NCI-H2081 treated with DMSO at 0.1 percent for 48 hours (cell line): ENCODE data around the gene MMP14.
"Not testable (repeated sequence)": the region's sequence is repeated elsewhere in the genome, so short reads cannot be mapped to it uniquely, and the experiment has no call there.

Source experiments
- DNase-seq: peaks from one replicate; lab custom pipeline; 2025; lab: John Stamatoyannopoulos, UW

The MMP14 gene

DNA sequence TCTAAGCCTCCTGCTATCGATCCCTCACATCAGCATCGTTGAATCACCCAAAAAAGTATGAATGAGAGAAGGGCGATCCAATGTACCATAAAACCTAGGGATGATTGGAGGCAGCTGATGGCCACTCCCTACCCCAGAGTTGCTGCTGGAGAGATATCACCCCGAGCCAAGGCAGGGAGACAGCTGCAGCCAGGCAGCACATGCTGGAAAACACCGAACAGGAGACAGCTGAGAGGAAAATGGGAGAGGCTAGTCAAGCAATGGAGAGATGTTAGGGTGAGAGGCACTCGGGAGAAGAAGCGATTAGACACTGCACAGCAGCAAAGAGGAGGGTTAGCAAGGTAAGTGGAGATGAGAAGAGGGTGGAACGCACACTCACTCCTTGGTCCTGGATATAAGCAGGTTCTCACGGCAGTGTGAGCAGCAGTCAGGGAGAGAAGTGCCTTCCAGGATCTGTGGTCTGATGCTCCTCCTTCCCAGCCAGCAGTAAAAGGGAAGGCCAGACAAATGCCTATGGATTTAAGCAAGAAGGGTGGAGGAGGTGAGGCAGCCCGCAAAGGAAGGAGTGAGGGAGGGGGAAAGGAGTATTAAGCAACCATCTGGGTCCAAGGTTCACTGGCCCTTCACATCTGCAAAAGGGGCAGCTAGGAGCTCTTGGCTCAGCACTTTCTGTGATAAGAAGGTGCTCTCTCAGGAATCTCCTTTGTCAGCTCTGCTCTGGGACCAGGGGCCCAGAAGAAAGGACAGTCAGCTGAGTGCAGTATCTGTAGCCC is 21.3 kb upstream of the MMP14 start, which contains the start of gene SLC7A7:
Gene SLC7A7, minus strand, starts transcription at position 495 of the 773 bp plus-strand sequence. CDS start 2,037 bp downstream, outside the sequence.
- no peak for DNase-seq

- DNase-seq, result no peak
Measured at GRCh38 chr14:22819151-22819988, 17.0 kb upstream of the MMP14 start.

DNA sequence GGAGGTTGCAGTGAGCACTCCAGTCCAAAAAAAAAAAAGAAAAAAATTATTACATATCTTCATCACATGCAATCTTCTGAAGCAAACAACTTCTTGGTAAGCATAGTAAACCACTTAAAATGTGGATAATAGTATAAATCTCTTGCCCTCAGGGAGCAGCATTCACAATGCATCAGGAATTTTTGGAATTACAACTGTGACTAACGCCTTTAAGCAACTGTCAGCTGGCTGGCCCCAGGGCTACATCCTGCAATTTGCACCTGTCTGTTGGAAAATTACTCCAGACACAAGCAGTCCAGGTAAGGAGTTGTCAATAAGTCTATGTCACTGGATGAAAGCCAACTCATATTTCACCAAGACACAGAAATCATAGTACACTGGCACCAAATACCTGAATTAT is 15.7 kb upstream of the MMP14 start:
- no peak for DNase-seq

- no peak for DNase-seq
Measured at GRCh38 chr14:22821193-22822015, 15.0 kb upstream of the MMP14 start.

DNA sequence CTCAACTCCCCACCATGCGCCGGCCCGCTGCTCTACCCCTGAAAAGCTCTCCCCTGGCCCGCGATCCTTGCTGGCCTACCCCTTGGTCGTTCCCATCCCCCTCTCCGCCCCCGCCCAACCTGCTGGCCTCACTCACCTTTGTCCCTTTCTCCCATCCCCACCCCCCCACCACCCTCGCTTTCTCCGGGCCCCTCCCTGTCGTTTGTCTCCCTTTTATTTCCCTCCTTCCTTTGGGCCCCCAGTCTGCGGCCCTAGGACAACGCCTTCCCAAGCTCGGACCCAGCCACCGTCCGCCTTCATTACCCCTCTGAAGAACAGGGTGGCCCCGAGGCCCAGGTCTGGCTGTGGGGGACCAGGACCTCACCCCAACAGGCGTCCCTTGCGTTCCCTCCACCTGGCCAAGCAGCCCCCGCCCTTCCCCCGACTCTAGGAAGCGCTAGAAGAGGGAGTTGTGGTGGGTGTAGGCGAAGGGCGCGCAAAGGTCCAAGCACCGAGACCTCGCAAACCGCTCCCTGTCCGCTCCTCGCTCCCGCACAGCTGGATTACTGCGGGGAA is 14.3 kb upstream of the MMP14 start:
- no peak for DNase-seq

- no peak for DNase-seq
Measured at GRCh38 chr14:22822571-22823098, 13.8 kb upstream of the MMP14 start.

GRCh38 chr14:22824711-22825359 is 11.6 kb upstream of the MMP14 start:
- DNase-seq, result no peak

DNA sequence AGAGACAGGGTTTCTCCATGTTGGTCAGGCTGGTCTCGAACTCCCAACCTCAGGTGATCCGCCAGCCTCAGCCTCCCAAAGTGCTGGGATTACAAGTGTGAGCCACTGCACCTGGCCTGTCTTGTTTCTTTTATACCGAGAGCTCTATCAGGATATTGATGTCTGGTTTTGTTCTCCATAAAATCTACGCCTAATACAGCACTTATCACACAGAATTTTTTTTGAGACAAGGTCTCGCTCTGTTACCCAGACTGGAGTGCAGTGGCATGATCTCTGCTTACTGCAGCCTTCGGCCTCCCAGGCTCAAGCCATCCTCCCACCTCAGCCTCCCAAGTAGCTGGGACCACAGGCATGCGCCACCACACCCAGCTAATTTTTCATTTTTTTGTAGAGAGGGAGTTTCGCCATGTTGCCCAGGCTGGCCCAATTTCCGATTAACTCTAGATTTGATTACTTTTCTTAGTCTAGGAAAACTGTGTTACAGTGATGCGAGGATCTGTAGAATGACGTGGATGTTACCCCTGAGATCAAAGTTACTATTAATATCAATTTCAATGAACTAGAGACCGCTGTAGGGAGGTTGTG is 7.2 kb upstream of the MMP14 start:
- not testable (repeated sequence) for DNase-seq

GRCh38 chr14:22829661-22830442 is 6.5 kb upstream of the MMP14 start, which contains the start of gene MRPL52:
TSS of gene MRPL52 (plus strand) at chr14:22829887. CDS start at chr14:22829913, 26 bp downstream.
- DNase-seq, result peak; percentile 55

- DNase-seq, result no peak
Measured at GRCh38 chr14:22830443-22831010, 5.9 kb upstream of the MMP14 start.

GRCh38 chr14:22835505-22835904 is 880 bp upstream of the MMP14 start:
- no peak for DNase-seq

DNA sequence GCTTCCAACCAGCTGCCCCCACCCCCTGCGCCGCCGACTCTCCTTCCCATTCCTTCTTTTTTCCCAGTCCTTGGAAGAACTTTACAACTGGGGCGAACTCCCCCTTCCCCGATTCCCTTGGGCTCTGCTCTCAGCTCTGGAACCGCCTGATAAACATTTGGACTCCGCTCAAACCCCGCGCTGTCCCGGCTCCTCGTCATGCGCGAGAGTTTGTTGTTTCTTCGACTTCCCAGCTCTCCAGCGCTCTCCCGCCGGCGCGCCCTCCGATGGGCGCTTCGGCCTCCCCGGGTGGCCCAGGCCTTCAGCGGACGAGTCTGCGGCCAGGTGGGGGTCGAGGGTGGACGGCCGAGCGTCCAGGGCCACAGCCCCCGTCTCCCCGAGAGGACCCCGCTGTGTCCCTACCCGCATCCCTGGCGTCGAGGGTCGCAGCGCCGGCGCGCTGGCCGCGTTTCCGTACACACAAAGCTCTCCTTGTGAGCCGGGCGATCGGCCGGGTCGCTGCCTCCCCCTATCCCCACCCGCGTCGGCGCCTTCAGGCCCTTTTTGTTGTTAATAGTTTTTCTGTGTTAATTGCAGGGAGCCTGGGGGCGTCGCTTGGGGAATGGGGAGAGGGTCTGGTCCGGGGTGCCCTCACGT is 847 bp downstream of the MMP14 start:
- DNase-seq, result no peak

DNA sequence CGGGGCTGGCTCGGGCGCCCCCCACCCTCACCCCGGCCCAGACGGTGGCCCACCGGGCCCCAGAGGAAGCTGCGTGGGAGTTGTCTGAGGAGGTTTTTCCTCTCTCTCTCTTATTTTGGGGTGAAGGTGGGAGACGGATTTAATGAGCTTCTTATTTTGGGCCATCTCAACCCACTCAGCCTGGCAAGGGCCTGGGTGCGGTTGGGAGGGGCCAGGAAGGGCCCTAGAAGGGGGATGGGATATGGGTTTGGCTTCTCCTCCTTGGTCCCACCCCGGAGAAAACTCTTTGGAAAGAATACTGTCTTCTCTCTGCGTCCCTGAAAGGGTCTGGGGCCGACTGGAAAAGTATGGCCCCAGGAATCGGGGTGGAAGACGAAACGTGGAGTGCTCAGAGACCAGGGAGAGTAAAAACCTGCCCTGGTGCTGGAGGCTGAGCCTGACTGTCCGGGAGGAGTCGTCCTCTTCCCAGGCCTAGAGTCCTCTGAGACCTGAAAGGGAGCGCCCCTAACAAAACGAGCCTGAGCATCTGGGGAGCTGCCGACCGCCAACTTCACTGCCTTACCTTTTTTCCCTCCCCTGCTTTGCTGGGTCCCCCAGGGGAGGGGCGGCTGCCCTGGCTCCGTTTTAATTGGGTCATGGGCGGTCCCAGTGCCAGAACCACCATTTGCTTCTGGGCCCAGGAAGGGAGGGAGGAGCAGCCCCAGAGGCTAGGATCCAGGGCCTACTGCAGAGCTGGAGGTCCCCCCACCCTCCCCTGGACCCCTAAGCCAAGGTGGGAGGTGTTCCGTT is 1.6 kb downstream of the MMP14 start:
- DNase-seq, result no peak

DNA sequence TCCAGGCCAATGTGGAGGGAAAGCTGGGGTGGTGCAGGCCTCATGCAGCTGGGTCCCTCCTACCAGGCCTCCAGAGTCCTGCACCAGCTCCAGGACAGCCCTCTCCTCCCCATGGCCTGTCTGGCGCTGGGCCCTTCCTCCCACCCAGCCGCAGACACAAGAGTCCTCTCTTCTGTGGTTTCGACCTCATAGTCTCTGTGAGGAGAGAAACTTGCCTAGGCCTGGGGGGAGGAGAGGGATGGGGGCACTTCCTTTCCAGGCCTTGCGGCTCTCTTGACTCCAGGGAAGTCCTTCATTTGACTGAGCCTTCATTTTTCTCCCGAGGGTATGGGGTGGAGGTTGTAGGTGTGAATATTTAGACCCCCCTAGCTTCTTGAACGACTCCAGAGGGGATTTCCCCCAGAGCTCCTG is 2.3 kb downstream of the MMP14 start:
- DNase-seq, result no peak

DNA sequence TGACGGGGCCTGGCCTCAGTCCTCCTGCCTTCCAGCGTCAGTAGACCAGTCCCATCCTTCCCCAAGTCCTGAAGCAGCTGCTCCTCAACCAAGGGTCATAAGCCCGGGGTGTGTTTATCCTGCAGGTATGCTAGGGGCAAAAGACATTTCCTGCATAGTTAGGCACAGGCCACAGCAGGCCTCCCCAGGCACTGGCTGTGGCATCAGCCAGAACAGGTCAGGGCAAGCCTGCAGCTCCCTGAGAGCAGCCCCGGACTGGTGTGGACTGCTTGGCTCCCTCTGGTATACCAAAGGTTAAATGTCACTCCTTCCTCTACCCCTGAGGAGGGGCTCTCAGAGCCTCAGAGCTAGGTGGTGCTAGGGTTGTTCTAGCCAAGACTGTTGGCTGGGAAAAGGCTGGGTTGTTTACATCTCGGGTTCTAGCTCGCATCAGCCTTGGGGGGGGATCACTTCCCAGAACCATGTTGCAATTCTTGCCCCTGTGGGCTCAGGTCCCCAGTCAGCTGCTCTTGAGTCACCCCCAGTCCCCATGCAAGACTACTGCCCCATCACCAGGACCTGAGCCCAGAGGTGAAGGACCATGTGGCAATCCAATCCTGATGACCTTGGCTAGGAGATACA is 2.9 kb downstream of the MMP14 start:
- no peak for DNase-seq

DNA sequence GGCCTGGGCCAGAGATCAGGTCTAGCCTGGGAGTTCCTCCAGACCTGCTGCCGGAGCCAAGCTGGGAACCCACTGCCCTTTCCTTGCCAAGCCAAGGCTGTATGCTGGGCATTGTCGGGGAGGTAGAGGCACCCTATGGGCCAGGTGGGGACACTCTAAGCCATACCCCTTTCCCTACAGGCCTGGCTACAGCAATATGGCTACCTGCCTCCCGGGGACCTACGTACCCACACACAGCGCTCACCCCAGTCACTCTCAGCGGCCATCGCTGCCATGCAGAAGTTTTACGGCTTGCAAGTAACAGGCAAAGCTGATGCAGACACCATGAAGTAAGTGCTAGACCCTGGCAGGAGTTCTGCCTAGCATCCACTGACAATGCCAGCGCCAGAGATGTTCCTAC is 4.9 kb downstream of the MMP14 start:
- DNase-seq, result no peak

DNA sequence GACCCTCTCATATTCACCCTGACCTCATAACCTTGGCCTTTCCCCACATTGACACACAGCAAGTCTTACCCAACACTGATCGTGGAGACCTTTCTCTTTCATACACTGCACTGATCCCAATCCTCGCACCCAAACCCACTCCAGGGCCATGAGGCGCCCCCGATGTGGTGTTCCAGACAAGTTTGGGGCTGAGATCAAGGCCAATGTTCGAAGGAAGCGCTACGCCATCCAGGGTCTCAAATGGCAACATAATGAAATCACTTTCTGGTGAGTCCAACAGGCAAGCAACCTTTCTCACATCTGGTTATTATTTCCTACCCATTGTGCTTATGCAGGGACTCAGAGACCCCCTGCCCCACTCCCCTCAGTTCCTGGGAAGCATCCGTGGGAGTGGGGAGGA is 5.4 kb downstream of the MMP14 start:
- DNase-seq, result no peak
